Suprapubic skin (tissue), 4 donors: ENCODE data around the gene MBOAT2.

ENCODE experiments used
- CTCF ChIP-seq, 2 donors: fragments of 200-600 bp in 1 of 2; fragments of 450-650 bp in 1 of 2; sonication (generic) in 1 of 2; IDR thresholded peaks; one replicate each; pipeline ENCODE4 v1.5.1; 2016 to 2019; ENCODE audit warnings: antibody characterized with exemption in 2 of 2, mild to moderate bottlenecking in 1 of 2, moderate library complexity in 1 of 2
- POLR2A ChIP-seq, 2 donors: fragments of 450-650 bp; IDR thresholded peaks; one replicate each; pipeline ENCODE4 v1.6.1; 2017; ENCODE audit warnings: antibody characterized with exemption in 2 of 2, mild to moderate bottlenecking in 2 of 2, moderate library complexity in 2 of 2
- POLR2AphosphoS5 ChIP-seq, 3 donors: sonication (generic); formaldehyde crosslinking; IDR thresholded peaks; one replicate each; pipeline ENCODE4 v1.6.1; 2017; ENCODE audit warnings: antibody characterized with exemption in 3 of 3

- no peak for TF ChIP-seq POLR2A (IDR thresholded peaks at IDR 0.05)
- TF ChIP-seq CTCF (IDR thresholded peaks at IDR 0.05): no peak
- no peak for TF ChIP-seq POLR2AphosphoS5 (IDR thresholded peaks at IDR 0.05)
These were observed 63.9 kb downstream of the MBOAT2 start for GRCh38 chr2:8939486-8940114.
